OCI-LY3 (cell line): ENCODE data around the gene PNLIPRP1.

Experiments
- EZH2phosphoT487 ChIP-seq: fragments of 200-600 bp; shearing (Covaris generic); IDR thresholded peaks from 2 replicates; pipeline ENCODE4 v1.6.1; 2018; ENCODE audit warnings: antibody characterized with exemption, mixed run types, low read depth
- TF ChIP-seq, protein P1 (sequence below): fragments of 200-600, 300-600 bp; sonication (generic); IDR thresholded peaks from 2 replicates; pipeline ENCODE4 v1.5.1; 2014; ENCODE audit warnings: antibody characterized with exemption, low read length, low read depth

DNA sequence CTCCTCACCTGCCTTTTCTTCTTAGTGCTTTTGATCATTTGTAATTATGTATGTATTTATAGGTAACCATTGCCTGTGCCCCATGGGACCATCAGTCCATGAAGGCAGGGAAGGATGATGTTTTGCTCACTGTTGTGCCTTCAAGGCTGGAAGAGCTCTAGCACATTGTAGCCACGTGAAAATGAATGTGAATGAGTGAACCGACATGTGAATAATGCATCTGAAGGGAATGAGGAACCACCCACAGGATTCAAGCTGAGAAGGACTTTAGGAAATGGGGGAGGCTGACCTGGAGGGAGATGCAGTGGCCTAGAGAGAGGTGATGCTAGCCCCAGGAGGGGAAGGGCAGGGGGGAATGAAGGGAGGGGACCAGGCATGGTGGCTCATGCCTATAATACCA lies 24.0 kb downstream of the PNLIPRP1 start:
- TF ChIP-seq, protein P1, sequence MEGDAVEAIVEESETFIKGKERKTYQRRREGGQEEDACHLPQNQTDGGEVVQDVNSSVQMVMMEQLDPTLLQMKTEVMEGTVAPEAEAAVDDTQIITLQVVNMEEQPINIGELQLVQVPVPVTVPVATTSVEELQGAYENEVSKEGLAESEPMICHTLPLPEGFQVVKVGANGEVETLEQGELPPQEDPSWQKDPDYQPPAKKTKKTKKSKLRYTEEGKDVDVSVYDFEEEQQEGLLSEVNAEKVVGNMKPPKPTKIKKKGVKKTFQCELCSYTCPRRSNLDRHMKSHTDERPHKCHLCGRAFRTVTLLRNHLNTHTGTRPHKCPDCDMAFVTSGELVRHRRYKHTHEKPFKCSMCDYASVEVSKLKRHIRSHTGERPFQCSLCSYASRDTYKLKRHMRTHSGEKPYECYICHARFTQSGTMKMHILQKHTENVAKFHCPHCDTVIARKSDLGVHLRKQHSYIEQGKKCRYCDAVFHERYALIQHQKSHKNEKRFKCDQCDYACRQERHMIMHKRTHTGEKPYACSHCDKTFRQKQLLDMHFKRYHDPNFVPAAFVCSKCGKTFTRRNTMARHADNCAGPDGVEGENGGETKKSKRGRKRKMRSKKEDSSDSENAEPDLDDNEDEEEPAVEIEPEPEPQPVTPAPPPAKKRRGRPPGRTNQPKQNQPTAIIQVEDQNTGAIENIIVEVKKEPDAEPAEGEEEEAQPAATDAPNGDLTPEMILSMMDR: no peak
- no peak for TF ChIP-seq EZH2phosphoT487
